NCI-H2227 (cell line): Measurements from ENCODE around the gene HOXC11.
A peak's percentile ranks its signal among the peaks of the same experiment; 100 is the strongest.

ENCODE experiments used
- DNase-seq: peaks from one replicate; lab custom pipeline; 2025; ENCODE audit not compliant: unreplicated experiment; lab: John Stamatoyannopoulos, UW

HOXC11 gene

GRCh38 chr12:53984901-53985691, 12.2 kb downstream of the HOXC11 start, which contains the start of gene HOXC10:
Gene HOXC10, plus strand, starts transcription at chr12:53985146. Its CDS starts 114 bp downstream, at chr12:53985260.
- DNase-seq = peak; percentile 90

- no peak for DNase-seq
Observed at GRCh38 chr12:53985692-53985993, 12.7 kb downstream of the HOXC11 start.

DNA sequence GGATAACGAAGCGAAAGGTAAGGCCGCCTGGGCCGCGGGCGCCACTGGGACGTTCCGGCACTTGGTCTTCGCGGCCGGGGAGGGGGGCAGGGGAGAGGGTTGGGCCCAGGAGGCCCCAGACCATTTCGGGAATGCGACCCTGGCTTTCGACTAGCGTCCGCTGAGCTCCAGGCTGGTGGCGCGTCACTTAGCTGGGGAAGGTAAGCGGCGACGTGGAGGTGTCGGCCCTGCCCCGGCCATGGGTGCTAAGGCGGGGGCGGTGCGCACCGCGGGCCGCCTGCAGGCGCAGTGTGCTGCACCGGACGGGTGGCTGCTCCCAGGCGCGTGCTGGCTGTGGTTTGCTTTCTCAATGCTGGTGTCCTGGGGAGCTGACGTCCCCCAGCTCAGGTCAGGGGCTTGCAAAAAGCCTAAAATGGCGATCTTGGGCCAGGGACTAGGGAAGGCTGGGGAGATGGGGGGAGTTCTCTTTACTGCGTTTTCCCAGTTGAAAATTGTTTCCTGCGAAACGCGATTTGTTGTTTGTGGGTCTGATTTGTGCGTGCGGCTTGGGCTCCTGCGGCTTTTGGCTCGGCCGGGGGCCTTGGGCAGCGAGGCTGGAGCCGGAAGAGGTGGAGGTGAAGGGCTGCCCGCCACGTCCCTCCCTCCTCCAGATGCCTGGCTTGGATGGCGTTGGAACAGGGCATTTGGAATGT, 13.2 kb downstream of the HOXC11 start:
- DNase-seq = no peak

DNA sequence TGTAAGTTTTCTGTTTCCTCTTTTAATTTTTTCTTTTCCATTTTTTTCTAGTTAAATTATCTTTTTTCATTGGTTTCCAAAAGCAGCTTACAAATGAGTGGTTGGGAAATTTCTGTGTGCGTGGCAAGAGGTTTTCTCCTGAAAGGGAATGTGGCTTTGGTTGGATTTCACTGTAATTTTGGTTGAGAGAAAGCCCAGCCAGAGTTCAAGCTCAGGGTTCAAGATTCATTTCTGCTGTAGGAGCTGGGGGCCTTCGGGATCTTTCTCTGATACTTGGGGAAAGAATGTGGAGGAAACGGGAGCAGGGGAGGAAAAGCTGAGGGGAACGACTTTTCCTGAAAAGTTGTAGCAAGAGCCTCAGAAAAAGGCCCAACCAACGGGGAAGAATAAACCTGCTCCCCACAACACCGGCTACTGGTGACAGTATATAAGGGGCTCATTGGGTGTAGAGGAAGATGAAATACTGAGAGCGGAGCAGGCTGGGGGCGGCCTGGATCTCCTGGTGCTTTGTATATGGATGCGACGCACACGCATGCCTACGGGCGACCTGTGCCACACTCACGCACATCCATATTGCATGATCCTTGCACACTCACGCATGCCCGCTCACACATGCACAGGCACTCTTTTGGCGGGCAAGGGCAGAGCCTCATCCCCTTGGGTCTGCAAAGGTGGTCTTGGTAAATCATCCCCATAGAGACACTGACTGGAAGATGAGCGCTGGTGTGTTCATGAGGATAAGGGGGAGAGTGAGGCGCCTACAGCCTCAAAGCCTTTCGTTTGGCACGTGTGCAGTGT, 14.0 kb downstream of the HOXC11 start:
- no peak for DNase-seq

DNA sequence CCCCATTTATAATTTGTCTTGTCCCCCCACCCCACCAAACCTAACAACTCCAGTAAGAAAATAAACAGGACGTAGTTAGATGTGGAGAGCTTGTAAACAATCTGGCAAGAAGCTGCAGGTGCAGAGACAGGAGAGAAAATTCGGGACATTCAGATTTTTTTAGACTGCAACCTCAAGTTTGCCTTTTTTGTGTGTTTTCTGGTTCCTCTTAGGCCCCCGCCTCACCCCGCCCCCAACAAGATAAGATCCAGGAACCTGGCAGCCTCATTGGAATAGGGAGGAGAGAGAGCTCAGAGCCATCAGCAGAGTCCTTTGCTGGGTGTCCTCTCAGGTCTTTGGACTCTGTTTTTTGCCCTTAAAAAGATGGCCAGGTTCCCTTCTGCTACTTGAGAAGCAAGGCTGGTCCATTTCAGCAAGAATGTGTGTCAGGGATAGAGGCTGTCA, 14.9 kb downstream of the HOXC11 start:
- DNase-seq = no peak

- no peak for DNase-seq
Observed at GRCh38 chr12:53988541-53989226, 15.8 kb downstream of the HOXC11 start.

GRCh38 chr12:53989227-53990113, 16.5 kb downstream of the HOXC11 start:
- DNase-seq = peak; percentile 34

DNA sequence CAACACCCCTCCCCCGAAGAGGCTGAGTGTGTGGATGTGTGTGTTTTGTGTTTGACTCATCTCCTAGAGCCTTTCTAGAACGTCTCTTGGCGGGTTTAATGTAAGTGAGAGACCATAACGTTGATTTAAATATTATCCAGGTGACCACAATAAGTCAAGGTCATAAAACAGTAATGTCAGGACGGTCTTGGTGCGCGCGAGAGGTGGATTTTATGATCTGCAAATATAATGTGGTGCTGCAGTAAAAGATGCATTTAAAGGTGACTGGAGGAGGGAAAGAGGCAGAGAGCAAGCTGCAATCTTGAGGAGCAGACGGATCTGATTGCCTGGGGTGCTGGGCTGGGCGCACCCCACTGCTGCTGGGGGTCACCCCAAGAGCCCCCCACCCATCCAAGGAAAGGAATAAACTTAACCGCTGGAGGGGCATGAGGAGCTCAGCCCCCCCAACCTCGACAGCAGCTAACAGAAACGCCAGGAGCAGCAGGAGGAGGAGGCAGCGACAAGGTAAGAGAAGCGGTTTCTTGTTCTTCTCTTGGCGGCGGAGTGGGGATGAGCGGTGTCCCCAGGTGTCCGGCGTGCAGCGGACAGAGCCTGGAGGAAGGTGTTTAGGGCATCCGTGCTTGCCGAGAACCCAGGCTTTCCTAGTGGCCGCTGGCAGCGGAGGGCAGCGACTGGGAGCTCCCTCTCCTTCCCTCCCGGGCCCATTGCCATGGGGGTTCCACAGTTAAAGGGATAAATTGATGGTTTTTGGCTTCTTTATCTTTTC, 17.6 kb downstream of the HOXC11 start:
- DNase-seq = no peak

- no peak for DNase-seq
Observed at GRCh38 chr12:53991077-53991460, 18.1 kb downstream of the HOXC11 start.

GRCh38 chr12:53992377-53992889, 19.5 kb downstream of the HOXC11 start:
- no peak for DNase-seq

GRCh38 chr12:53993162-53994008, 20.5 kb downstream of the HOXC11 start:
- no peak for DNase-seq

DNA sequence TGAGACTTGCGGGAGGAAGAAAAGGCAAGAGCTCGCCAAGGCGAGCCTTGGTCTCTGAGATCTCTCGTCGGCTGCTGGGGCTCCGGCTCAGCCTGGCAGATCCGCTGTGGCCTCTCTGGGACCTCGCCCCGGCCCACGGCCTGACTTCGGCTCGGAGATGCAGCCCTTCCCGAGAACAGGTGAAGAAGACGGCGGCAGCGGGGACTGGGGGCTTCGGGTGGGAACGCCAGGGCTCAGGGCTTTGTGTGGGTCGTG, 21.0 kb downstream of the HOXC11 start:
- no peak for DNase-seq

GRCh38 chr12:53994264-53995001, 21.5 kb downstream of the HOXC11 start:
- no peak for DNase-seq

- DNase-seq = no peak
Observed at GRCh38 chr12:53995002-53995377, 22.1 kb downstream of the HOXC11 start.

GRCh38 chr12:53995378-53996239, 22.7 kb downstream of the HOXC11 start:
- no peak for DNase-seq

DNA sequence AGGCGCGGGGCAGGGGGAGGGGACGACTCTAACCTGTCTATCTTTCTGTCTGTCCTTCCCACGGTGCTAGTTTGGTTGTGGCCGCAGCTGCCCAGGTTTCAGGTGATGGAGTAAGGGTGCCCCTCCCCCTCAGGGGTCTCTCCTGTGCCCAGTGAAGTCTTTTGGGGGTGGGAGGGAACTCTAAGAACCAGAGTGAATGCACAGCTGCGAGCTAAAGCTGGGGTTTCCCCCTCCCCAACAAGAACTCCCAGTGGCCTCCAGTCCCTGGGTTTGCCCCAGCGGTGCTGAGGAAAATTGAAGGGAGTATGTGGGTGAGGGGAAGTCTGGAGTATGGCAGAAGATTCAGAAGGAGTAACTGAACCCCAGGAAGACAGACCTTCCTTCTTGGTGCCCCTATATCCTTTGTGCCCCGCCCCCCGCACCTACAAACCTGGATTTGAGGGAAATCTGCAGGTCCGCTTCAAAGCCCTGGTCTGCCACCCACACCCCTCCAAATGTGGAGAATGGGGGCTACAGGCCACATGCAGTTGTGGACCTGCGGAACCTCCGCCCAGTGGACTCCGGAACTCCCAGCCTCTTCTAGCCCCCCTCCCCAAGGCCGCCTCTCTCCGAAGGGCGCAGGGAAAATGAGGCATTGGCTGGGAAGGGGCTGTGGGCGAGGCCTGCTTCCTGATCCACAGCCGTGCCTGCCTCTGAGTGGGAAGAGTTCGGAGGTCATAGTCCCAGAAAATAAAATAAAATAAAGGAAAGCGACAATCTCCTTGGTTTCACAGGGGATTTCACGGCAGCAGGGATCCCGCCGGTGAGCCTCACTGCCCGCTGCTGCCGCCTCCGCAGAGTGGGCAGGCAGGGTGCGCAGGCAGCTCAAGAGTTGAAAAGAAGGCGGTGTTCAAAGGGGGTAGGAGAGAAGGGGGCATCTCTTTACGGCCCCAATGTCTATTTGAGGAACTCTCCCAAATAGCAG, 23.6 kb downstream of the HOXC11 start:
- no peak for DNase-seq
